MCF 10A (cell line): ENCODE measurements around the gene SNW1. TPM values are rescaled to one million over a fixed set of nuclear protein-coding genes. Genes with fewer than 3 reads are reported as not detected.

ENCODE experiments used
- BruUV-seq: library from RNA; stranded (reverse); fragments of 400-500 nt; replicated peaks from 2 replicates; lab custom pipeline; 2021; lab: Mats Ljungman, UMichigan
- CTCF ChIA-PET: fragments of 300-600 bp; sonication (Branson Sonifier 250); formaldehyde crosslinking; extraction: SDS; loops from one replicate; lab custom pipeline; 2021; ENCODE audit warnings: antibody characterized with exemption, inconsistent platforms; lab: Yijun Ruan, JAX
- POLR2A ChIA-PET: fragments of 300-600, 350-650 bp; sonication (Branson Sonifier 250); formaldehyde crosslinking; extraction: SDS; loops from one replicate; lab custom pipeline; 2020; ENCODE audit warnings: antibody characterized with exemption, inconsistent platforms; lab: Yijun Ruan, JAX
- DNase-seq: peaks from one replicate; pipeline ENCODE4 v3.0.0-alpha.2; 2018; ENCODE audit not compliant: unreplicated experiment
- H3K27ac Mint-ChIP-seq: one replicate; pipeline ENCODE4 v1.8.0; 2022; ENCODE audit warnings: mild to moderate bottlenecking, low read depth, mixed read lengths; ENCODE audit not compliant: unreplicated experiment
- H3K27me3 Mint-ChIP-seq: one replicate; pipeline ENCODE4 v1.8.0; 2022; ENCODE audit warnings: mixed read lengths; ENCODE audit not compliant: insufficient read depth, unreplicated experiment
- H3K36me3 Mint-ChIP-seq: one replicate; pipeline ENCODE4 v1.8.0; 2022; ENCODE audit warnings: mild to moderate bottlenecking, moderate library complexity, mixed read lengths; ENCODE audit not compliant: insufficient read depth, unreplicated experiment
- H3K4me1 Mint-ChIP-seq: one replicate; pipeline ENCODE4 v1.8.0; 2022; ENCODE audit warnings: mixed read lengths; ENCODE audit not compliant: insufficient read depth, unreplicated experiment
- H3K4me3 Mint-ChIP-seq: one replicate; pipeline ENCODE4 v1.8.0; 2022; ENCODE audit warnings: mild to moderate bottlenecking, moderate library complexity, mixed read lengths; ENCODE audit not compliant: unreplicated experiment
- H3K9me3 Mint-ChIP-seq: one replicate; pipeline ENCODE4 v1.8.0; 2022; ENCODE audit warnings: mixed read lengths; ENCODE audit not compliant: unreplicated experiment
- intact Hi-C: fragments of 100-400 bp; cut with micrococcal nuclease; formaldehyde crosslinking; loops from 2 replicates; pipeline ENCODE4 v1.14.1; 2022
- total RNA-seq: library from RNA; stranded (reverse); gene quantifications from 2 replicates; pipeline ENCODE4 v1.2.3, GENCODE V29; 2022
- TF ChIP-seq, protein P1 (sequence below): fragments of 200-600 bp; IDR thresholded peaks from one replicate; pipeline ENCODE4 v1.8.0; 2022; ENCODE audit warnings: antibody characterized with exemption, mild to moderate bottlenecking; ENCODE audit not compliant: unreplicated experiment

The SNW1 gene
- total RNA-seq, 1 experiment from 2014 or later: 113 TPM

DNA sequence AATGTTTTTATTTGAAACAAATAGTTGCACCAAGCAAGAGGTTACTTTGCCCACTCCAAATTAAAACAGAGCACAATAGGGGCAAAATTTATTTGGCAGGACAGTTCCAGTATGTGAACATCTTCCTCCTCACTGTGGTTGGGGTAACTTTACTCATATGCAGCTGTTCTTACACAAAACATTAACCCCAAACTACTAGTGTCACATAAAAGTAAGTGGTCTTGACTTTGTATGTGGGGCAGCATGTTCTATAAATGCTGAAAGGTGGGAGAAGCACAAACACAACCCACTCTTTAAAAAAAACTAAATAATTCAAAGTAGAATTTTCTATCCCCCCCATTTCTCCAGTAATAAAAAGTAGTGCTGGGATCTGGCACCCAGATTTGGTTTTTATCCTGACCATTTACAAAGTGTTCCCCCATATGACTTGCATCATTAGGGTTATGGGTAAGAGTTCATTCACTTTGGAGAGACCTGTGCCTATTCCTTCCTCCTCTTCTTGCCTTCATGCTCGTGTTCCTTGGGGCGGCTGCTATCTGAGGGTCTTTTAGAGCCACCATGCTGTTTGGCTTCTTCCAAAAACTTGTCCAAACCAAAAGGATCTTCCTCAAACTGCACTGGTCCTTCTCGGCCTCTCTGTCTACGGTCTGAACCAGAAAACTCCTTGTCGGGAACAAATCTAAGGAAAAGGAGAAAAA is 43.2 kb downstream of the SNW1 start:
- peaks cover 100% of the 10 kb centered on the region for H3K36me3 Mint-ChIP-seq
- H3K4me1 Mint-ChIP-seq: no peaks in the 10 kb centered on the region

DNA sequence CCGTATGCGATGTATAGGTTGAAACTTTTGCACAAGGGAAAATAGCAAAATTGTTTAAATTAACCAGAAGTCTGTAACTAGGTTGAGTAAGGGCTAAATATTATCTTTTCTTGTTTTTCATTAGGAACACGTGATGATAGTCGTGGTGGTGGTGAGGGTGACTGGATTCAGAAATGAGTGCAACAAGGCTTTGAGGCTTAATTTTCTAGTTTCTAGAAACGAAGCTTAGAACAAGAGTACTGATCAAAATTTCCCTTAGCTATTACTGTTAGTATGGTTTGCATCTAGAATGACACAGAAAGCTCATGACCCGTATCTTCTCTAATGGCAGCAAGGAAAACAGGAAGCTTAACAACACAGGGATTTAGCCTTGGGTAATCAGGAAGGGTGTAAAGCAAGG is 46.0 kb downstream of the SNW1 start:
- TF ChIP-seq, protein P1, sequence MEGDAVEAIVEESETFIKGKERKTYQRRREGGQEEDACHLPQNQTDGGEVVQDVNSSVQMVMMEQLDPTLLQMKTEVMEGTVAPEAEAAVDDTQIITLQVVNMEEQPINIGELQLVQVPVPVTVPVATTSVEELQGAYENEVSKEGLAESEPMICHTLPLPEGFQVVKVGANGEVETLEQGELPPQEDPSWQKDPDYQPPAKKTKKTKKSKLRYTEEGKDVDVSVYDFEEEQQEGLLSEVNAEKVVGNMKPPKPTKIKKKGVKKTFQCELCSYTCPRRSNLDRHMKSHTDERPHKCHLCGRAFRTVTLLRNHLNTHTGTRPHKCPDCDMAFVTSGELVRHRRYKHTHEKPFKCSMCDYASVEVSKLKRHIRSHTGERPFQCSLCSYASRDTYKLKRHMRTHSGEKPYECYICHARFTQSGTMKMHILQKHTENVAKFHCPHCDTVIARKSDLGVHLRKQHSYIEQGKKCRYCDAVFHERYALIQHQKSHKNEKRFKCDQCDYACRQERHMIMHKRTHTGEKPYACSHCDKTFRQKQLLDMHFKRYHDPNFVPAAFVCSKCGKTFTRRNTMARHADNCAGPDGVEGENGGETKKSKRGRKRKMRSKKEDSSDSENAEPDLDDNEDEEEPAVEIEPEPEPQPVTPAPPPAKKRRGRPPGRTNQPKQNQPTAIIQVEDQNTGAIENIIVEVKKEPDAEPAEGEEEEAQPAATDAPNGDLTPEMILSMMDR: no peak
- CTCF ChIA-PET: interaction anchor here (0.6 kb wide), 1 partner anchor 59 kb away, joined by 3 read pairs; no protein-coding TSS in a partner anchor
- intact Hi-C loops: no loop called here
- Mint-ChIP-seq H3K36me3 (peaks cover 93% of the 10 kb centered on the region), H3K9me3 (no peaks in the 10 kb centered on the region), H3K27me3 (no peaks in the 10 kb centered on the region), H3K27ac (no peak overlapping the region), H3K4me3 (no peak overlapping the region), H3K4me1 (peaks cover 5% of the 10 kb centered on the region)
- BruUV-seq: no TSS peak
- POLR2A ChIA-PET: no interaction called here
- DNase-seq: no peak

More for the DNA sequence above, 43.2 kb downstream of the SNW1 start:
- H3K9me3 Mint-ChIP-seq: no peaks in the 10 kb centered on the region
- H3K4me3 Mint-ChIP-seq: no peak overlapping the region
- DNase-seq: no peak
- BruUV-seq: TSS peak; percentile 95
- ChIA-PET CTCF (interaction anchor here (0.6 to 0.7 kb wide), 3 partner anchors 20 to 848 kb away, joined by 3 to 4 read pairs (median 3); no protein-coding TSS in a partner anchor), POLR2A (interaction anchor here (2.1 to 2.2 kb wide), 2 partner anchors 9 to 35 kb away, joined by 6 to 21 read pairs; partner anchors contain the start of genes ALKBH1 and SLIRP)
- H3K27ac Mint-ChIP-seq: no peak overlapping the region
- H3K27me3 Mint-ChIP-seq: no peaks in the 10 kb centered on the region
- TF ChIP-seq, protein P1: no peak
- intact Hi-C loops: no loop called here

DNA sequence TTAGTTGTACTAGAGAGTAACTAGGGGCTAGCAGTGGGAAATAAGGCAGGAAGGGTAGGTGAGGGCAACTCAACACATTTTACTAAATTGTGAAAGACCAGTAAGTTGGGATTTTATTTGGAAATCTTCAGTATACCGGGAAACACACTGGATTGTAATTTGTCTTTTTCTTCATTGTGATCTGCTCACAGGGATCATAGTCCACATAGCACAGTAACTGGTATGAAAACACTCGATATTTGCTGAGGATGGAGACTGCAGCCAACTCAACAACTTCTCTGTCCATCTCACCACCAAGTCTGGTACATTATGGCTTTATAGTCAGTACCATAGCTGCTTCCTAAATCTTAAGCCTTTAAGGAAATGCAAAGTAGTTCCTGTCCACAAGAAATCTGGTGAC is 50.6 kb downstream of the SNW1 start:
- no peaks in the 10 kb centered on the region for H3K27me3 Mint-ChIP-seq
- TF ChIP-seq, protein P1: no peak
- DNase-seq: no peak
- ChIA-PET CTCF (no interaction called here), POLR2A (interaction anchor here (2.4 to 2.7 kb wide), 2 partner anchors 47 to 51 kb away, joined by 11 to 27 read pairs; partner anchors contain the start of gene SNW1)
- H3K4me3 Mint-ChIP-seq: peak overlapping the region; percentile 93
- BruUV-seq: no TSS peak
- peaks cover 50% of the 10 kb centered on the region for H3K36me3 Mint-ChIP-seq
- H3K9me3 Mint-ChIP-seq: no peaks in the 10 kb centered on the region
- peak overlapping the region; percentile 95 for H3K27ac Mint-ChIP-seq
- intact Hi-C loops: no loop called here
- peaks cover 20% of the 10 kb centered on the region for H3K4me1 Mint-ChIP-seq

DNA sequence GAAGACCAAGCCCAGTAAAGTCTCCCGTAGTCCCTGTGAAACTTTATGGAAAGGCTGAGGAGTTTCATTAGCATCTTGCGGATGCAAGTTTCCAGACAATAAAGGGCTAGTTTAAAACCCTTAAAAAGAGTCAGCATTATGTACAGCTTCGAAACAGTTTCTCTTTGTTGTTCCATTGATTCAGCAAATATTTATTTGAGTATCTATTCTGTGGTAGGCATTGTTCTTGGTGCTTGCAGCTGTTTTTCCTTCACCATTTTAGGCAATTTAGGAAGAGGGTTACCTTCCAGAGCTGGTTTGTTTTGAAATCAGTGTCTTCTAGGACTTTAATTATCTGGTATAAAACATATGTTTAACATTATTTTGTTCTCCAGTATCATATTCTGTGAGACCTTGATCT is 51.5 kb downstream of the SNW1 start:
- BruUV-seq: no TSS peak
- Mint-ChIP-seq H3K4me1 (peaks cover 20% of the 10 kb centered on the region), H3K9me3 (no peaks in the 10 kb centered on the region), H3K4me3 (peak overlapping the region; percentile 93), H3K36me3 (peaks cover 41% of the 10 kb centered on the region), H3K27me3 (no peaks in the 10 kb centered on the region), H3K27ac (peak overlapping the region; percentile 95)
- POLR2A ChIA-PET: interaction anchor here (0.8 to 4.1 kb wide), 7 partner anchors 9 to 251 kb away, joined by 3 to 29 read pairs (median 15); partner anchors contain the start of genes AHSA1, SNW1 and VIPAS39
- intact Hi-C loops: loop anchor here (2.0 kb wide), 1 partner anchor 47 kb away; no protein-coding TSS in a partner anchor
- no peak for DNase-seq
- CTCF ChIA-PET: interaction anchor here (0.7 to 2.3 kb wide), 5 partner anchors 25 to 250 kb away, joined by 3 to 14 read pairs (median 3); no protein-coding TSS in a partner anchor
- TF ChIP-seq, protein P1: no peak
